Measurements from ENCODE around the gene PAK1.

The PAK1 gene

DNA sequence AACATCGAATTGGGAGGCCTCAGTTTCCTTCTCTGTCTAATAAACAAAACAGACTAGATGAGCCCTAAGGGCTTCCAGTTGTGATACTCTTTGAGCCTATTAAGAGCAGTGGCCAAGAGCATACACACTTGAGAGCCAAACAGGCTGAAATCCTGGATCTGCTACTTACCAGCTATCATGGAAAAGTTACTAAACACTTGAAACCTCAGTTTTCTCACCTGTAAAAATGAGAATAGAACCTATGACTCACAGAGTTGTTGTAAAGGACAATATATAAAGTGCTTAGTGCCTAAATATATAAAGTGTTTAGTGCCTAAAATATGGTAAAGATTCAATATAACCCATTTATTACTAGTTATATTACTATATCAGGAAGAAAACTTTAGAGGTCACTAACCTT, 148.7 kb downstream of the PAK1 start:
- no peak overlapping the region for H3K4me3 Mint-ChIP-seq
- H3K36me3 Mint-ChIP-seq: peaks cover 28 to 44% of the 10 kb centered on the region in 2 donors
- no peaks in the 10 kb centered on the region for H3K27me3 Mint-ChIP-seq
- DNase-seq (no peak), ATAC-seq (replicated peaks) (no peak)
- peaks cover 0 to 8% of the 10 kb centered on the region in 2 donors for H3K9me3 Mint-ChIP-seq
- no peaks in the 10 kb centered on the region for H3K4me1 Mint-ChIP-seq
- no peak overlapping the region for H3K27ac Mint-ChIP-seq

DNA sequence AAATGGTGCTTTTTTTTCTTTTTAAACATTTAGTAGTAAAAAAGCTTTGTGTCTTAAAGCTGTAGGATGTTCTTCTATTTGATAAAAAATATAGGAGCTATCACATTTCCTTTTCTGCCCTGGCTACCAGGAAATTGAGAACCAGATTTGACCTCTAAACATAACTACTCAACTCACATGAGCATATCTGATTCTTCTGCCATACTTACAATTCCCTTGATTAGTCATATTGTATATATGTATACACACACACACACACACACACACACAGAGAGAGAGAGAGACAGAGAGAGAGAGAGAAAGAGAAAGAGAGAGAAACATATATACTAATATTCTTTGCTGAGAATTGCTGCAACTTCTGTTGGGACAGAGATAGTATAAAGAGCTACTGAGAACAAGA, 149.4 kb downstream of the PAK1 start:
- H3K9me3 Mint-ChIP-seq: peaks cover 0 to 8% of the 10 kb centered on the region in 2 donors
- H3K4me1 Mint-ChIP-seq: no peaks in the 10 kb centered on the region
- ATAC-seq (replicated peaks) (no peak), DNase-seq (no peak)
- H3K36me3 Mint-ChIP-seq: peaks cover 28 to 44% of the 10 kb centered on the region in 2 donors
- H3K27me3 Mint-ChIP-seq: no peaks in the 10 kb centered on the region
- H3K4me3 Mint-ChIP-seq: no peak overlapping the region
- no peak overlapping the region for H3K27ac Mint-ChIP-seq

DNA sequence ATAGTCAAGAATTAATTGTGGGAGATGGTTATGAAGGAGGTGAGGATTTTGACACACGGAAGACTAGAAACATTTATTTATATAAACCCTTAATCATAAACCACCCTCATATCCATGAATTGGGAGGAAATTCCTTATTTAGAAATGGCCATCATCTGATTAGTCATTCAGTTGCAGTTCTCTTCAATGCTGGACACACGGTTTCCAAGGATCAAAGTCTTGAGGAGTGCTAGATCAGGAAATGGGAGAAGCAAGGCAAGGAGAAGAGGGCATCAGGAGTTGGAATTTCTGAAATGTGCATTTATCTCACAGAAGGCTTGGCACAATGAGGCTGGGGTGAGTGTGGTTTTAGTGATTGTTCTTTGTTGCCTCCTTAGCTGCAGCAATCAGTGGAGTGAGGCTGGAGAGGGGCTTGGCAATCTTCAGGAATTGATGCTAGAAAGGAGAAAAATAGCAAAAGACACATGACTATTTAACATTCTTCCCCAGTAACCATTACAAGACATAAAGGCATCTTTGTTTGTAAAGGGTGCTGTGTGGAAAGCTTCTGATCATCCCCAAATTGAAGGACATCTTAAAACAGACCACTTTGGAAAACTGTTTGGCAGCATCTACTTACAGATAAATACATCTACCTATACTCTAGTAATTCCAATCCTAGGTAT, 150.8 kb downstream of the PAK1 start:
- no peak overlapping the region for H3K27ac Mint-ChIP-seq
- DNase-seq (no peak), ATAC-seq (replicated peaks) (no peak)
- H3K36me3 Mint-ChIP-seq: peaks cover 21 to 31% of the 10 kb centered on the region in 2 donors
- H3K4me1 Mint-ChIP-seq: no peaks in the 10 kb centered on the region
- H3K27me3 Mint-ChIP-seq: no peaks in the 10 kb centered on the region
- H3K4me3 Mint-ChIP-seq: no peak overlapping the region
- H3K9me3 Mint-ChIP-seq: peaks cover 0 to 5% of the 10 kb centered on the region in 2 donors

DNA sequence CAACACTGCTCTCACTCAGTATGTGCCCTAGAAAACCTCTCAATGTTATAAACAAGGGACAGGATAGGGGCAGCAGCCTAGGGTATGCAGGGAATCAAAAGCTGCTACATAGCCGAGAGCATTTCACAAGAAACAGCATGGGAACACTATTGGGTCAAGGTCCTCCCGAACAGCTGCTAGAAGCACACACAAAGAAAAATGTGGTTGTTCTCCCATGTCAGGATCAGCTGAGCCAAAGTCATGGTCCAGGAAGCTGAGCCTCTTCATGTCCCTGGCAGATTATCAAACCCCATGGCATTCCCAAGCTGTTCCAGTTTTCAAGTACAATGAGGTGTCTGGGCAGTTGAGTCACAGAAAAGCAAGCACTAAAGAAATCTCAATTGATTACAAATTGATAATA, 151.4 kb downstream of the PAK1 start:
- Mint-ChIP-seq H3K9me3 (peaks cover 0 to 3% of the 10 kb centered on the region in 2 donors), H3K4me3 (no peak overlapping the region), H3K27me3 (no peaks in the 10 kb centered on the region), H3K27ac (no peak overlapping the region), H3K4me1 (no peaks in the 10 kb centered on the region), H3K36me3 (peaks cover 18 to 26% of the 10 kb centered on the region in 2 donors)
- no peak for ATAC-seq (replicated peaks)
- no peak for DNase-seq

DNA sequence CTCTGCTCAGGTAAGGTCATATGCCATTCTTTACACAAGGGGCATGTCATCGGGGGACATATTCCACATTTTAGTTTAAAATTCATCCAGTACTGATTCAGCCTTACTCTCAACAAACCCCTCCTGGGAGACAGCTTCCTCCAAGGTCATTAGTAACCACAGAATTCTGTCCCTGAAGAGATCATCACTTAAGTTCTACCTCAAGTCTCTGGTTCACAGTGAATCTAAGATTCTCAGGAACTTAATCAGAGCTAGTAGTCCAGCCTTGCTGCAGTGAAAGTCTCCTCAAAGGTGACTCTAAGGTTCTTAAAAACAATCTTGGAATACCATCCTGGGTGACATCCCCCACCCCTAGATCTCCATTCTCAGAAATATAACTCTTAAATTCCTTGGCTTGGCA, 153.5 kb downstream of the PAK1 start:
- ATAC-seq (replicated peaks): no peak
- DNase-seq: no peak
- H3K4me1 Mint-ChIP-seq: no peaks in the 10 kb centered on the region
- peaks cover 8 to 16% of the 10 kb centered on the region in 2 donors for H3K36me3 Mint-ChIP-seq
- H3K27ac Mint-ChIP-seq: no peak overlapping the region
- no peak overlapping the region for H3K4me3 Mint-ChIP-seq
- no peaks in the 10 kb centered on the region for H3K27me3 Mint-ChIP-seq
- no peaks in the 10 kb centered on the region for H3K9me3 Mint-ChIP-seq

DNA sequence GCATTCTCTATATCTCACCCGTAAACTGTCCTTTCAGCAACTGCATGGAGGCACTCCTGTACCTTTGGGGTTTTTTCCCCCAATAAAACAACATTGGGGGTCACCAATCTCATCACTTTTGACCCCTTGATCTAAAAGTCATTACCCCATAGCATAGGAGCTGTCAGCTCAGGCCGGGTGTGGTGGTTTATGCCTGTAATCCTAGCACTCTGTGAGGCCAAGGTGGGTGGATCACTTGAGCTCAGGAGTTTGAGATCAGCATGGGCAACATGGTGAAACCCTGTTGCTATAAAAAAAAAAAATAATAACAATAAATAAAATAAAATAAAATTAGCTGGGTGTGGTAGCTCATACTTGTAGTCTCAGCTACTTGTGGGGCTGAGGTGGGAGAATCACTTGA, 155.3 kb downstream of the PAK1 start:
- Mint-ChIP-seq H3K4me1 (no peaks in the 10 kb centered on the region), H3K27ac (no peak overlapping the region), H3K27me3 (no peaks in the 10 kb centered on the region), H3K9me3 (no peaks in the 10 kb centered on the region), H3K36me3 (peaks cover 5 to 11% of the 10 kb centered on the region in 2 donors), H3K4me3 (no peak overlapping the region)
- DNase-seq (no peak), ATAC-seq (replicated peaks) (no peak)

DNA sequence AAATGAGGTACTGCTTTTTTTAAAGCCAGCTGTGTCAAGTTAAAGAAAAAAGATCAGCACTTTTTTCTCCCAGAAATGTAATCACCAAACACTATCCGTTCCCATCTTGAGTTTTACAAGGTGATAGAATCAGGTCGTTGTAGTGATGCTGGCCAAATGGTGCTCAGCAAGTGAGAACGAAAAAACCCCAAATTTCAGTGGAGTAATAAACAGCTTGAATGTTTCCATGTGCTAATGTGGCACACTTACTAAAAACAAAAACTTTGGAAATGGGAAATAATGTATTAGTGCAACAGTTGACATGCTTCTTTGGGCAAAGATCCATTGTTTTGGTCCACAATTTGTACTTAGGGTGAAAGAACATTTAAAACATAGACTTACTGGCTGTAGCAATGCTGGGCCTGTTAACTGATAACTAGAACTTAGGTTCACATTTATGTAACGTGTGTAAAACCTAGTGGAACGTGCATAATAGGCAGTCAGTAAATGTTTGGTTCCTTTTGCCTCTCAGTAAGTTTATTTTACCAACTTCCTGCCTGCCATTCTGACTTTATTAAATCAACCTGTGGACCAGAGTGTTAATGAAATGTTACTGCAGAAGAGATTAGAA, 157.1 kb downstream of the PAK1 start:
- Mint-ChIP-seq H3K36me3 (no peaks in the 10 kb centered on the region), H3K9me3 (no peaks in the 10 kb centered on the region), H3K4me1 (no peaks in the 10 kb centered on the region), H3K27ac (no peak overlapping the region), H3K4me3 (no peak overlapping the region), H3K27me3 (no peaks in the 10 kb centered on the region)
- DNase-seq (no peak), ATAC-seq (replicated peaks) (no peak)

DNA sequence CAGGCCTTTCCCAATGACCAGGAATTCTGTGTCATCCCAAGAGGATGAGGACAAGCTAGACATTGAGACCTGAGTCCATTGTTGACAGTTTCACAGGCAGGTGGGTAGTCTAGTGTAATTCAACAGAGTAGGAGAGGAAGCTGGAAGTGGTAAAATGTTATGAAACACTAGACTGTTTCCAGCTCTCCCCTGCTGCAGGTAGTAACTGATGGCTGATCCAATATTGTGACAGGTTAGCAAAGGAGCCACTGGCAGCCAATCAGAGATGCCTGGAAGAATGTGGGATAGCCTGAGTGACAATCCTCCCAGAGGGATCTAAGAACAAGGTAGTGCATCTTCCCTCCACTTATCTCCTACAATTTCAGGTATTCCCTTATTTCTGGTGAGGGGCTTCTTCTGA, 161.8 kb downstream of the PAK1 start:
- H3K4me3 Mint-ChIP-seq: no peak overlapping the region
- ATAC-seq (replicated peaks) (no peak), DNase-seq (no peak)
- no peaks in the 10 kb centered on the region for H3K27me3 Mint-ChIP-seq
- peaks cover 2 to 6% of the 10 kb centered on the region in 2 donors for H3K4me1 Mint-ChIP-seq
- no peaks in the 10 kb centered on the region for H3K9me3 Mint-ChIP-seq
- no peak overlapping the region for H3K27ac Mint-ChIP-seq
- H3K36me3 Mint-ChIP-seq: no peaks in the 10 kb centered on the region

DNA sequence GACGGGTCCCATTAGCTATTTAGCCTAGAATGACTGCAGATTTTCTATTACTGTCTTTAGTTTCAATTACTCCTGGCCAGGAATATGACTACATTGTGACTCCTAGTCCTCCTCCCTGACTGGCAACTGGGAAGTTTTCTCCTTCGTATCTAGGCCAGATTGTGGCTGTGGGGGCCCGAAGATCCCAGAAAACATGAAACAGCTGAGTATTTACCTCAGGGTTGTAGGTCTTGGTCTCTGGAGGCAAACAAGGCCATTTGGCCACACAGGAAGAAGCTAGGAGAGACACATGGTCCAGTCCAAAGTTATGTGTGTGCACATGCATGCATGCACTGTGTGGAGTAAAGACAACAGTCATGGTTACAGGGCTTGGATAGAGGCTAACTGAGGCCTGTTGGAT, 162.2 kb downstream of the PAK1 start:
- H3K4me3 Mint-ChIP-seq: no peak overlapping the region
- DNase-seq (no peak), ATAC-seq (replicated peaks) (no peak)
- H3K9me3 Mint-ChIP-seq: no peaks in the 10 kb centered on the region
- H3K27me3 Mint-ChIP-seq: no peaks in the 10 kb centered on the region
- H3K4me1 Mint-ChIP-seq: peaks cover 2 to 6% of the 10 kb centered on the region in 2 donors
- H3K36me3 Mint-ChIP-seq: no peaks in the 10 kb centered on the region
- H3K27ac Mint-ChIP-seq: no peak overlapping the region

DNA sequence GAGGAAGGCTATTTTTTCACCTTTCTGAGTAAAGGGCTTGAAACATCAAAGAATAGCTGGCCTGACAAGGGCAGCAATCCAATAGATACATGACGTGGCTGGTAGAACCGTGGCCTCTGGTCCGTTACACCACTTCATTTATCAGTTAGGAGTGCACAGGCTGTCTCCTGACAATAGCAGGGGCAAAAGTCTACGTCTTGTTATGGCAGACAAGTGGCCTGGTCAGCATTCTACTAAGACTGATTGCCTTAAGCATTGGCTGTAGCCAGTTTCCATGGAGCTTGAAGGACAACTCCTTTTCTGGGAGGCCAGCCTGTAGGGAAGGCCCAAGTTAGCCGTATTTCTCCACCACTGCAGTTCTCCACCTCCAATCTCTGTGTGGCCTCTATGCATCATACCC, 163.2 kb downstream of the PAK1 start:
- H3K27me3 Mint-ChIP-seq: no peaks in the 10 kb centered on the region
- H3K36me3 Mint-ChIP-seq: no peaks in the 10 kb centered on the region
- H3K4me1 Mint-ChIP-seq: peaks cover 2 to 6% of the 10 kb centered on the region in 2 donors
- ATAC-seq (replicated peaks): no peak
- no peak overlapping the region for H3K4me3 Mint-ChIP-seq
- no peak overlapping the region for H3K27ac Mint-ChIP-seq
- DNase-seq: no peak
- no peaks in the 10 kb centered on the region for H3K9me3 Mint-ChIP-seq

DNA sequence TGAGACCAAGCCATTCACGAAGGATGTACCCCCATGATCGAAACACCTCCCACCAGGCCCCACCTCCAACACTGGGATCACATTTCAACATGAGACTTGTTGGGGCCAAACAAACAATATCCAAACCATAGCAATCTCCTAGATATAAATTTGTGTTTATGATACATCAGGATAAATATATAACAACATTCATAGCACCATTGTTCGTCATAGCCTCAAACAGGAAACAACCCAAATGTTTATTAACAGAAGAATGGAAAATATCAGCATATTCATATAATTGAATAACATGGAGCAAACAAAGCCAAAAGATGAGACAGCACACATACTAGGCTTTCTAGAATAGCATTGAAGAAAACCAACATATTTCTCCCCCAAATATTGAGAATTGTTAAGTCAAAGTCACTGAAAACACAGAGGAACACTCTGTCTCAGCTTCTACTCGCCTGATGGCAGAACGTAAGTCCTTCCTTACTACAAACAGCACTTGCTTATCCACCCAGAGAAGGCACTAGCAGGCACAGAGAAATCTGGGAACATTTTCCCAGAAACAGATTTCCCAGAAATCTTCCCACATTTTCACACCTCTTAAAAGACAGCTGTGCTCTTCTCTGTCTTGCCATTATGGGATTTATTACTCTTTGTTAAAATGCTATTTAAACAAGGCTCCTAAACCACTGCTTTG, 164.4 kb downstream of the PAK1 start:
- H3K27me3 Mint-ChIP-seq: no peaks in the 10 kb centered on the region
- no peak overlapping the region for H3K4me3 Mint-ChIP-seq
- peaks cover 2 to 6% of the 10 kb centered on the region in 2 donors for H3K4me1 Mint-ChIP-seq
- H3K27ac Mint-ChIP-seq: no peak overlapping the region
- no peaks in the 10 kb centered on the region for H3K9me3 Mint-ChIP-seq
- no peak for ATAC-seq (replicated peaks)
- no peak for DNase-seq
- no peaks in the 10 kb centered on the region for H3K36me3 Mint-ChIP-seq

DNA sequence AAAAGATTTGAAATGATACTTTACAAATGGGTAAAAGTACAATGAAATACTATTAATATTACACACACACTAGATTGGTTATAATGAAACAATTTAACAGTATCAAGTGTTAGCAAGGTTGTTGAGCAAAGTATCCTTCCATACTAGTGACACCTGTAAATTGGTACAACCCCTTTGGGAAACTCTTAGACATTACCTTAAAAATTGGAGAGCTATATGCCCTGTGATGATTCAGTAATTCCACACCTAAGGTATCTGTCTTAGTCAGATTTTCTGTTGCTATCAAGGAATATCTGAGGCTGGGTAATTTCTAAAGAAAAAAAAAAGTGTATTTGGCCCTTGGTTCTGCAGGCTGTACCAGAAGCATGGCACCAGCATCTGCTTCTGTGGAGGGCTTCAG, 165.1 kb downstream of the PAK1 start:
- H3K4me1 Mint-ChIP-seq: peaks cover 2 to 6% of the 10 kb centered on the region in 2 donors
- no peaks in the 10 kb centered on the region for H3K27me3 Mint-ChIP-seq
- no peaks in the 10 kb centered on the region for H3K9me3 Mint-ChIP-seq
- no peaks in the 10 kb centered on the region for H3K36me3 Mint-ChIP-seq
- DNase-seq (no peak), ATAC-seq (replicated peaks) (no peak)
- no peak overlapping the region for H3K4me3 Mint-ChIP-seq
- no peak overlapping the region for H3K27ac Mint-ChIP-seq

DNA sequence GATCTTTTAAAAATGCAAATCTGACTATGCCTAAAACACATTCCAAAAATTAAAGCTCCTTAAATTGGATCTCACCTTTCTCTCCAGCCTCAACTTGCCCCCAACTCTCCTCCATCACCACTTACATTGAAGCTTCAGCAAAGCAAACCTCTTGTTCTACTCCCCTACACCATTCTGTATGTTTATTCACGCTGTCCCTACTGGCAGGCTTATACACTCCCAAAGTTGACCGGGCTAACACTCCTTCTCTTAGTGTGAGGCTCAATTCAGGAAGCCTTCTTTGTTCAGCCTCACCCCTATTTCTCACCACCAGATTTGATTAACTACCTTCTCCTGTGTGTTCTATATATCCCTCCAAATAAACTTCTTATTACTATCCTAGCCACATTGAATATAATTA, 170.6 kb downstream of the PAK1 start:
- Mint-ChIP-seq H3K36me3 (no peaks in the 10 kb centered on the region), H3K27ac (no peak overlapping the region), H3K4me1 (no peaks in the 10 kb centered on the region), H3K27me3 (no peaks in the 10 kb centered on the region), H3K9me3 (peaks cover 2 to 3% of the 10 kb centered on the region in 2 donors), H3K4me3 (no peak overlapping the region)
- no peak for ATAC-seq (replicated peaks)
- DNase-seq: no peak

DNA sequence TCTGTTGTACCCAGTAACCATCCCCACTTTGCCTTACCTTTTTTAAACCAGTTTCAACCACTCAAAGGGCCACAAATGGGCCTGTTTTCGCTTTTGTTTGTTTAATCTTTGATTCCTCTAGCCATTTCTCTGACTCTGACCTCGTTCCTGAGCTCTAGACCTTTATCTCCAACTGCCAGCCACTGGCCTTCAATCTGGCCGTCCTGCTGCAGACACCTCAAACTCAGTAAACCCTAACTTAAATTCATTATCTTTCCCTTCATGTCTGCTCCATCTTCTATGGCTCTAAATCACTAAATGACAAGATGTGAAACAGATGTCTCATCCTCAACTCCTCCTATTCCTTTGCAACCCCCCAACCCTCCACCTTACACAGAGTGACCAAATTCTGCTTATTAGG, 171.1 kb downstream of the PAK1 start:
- Mint-ChIP-seq H3K36me3 (no peaks in the 10 kb centered on the region), H3K4me1 (no peaks in the 10 kb centered on the region), H3K27me3 (no peaks in the 10 kb centered on the region), H3K27ac (no peak overlapping the region), H3K4me3 (no peak overlapping the region), H3K9me3 (peaks cover 2 to 3% of the 10 kb centered on the region in 2 donors)
- no peak for ATAC-seq (replicated peaks)
- no peak for DNase-seq

DNA sequence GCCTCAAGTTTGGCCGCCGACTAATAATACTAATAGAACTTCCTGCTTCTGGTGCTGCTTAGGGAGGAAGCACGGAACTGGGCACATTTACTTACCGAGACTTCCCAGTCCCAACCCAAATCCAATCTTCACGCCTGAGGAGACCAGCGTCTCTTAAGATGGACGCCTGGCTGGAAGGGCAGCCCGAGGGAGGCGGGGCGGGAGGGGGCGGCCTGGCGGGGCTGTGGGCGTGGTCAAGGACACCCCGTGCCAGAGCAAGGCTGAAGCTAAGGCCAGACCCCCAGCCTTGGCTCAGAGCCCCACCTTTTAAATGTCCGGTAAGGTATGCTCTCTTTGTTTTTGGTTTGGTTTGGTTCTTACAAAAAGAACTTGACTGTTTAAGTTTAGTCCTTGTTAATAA, 172.4 kb downstream of the PAK1 start, which contains the start of gene GDPD4:
GDPD4 (minus strand) TSS at position 177 of the 400 bp plus-strand sequence. CDS start 16,549 bp downstream, outside the sequence.
- Mint-ChIP-seq H3K4me1 (no peaks in the 10 kb centered on the region), H3K27me3 (no peaks in the 10 kb centered on the region), H3K27ac (no peak within 1 kb of the TSS), H3K36me3 (no peaks in the 10 kb centered on the region), H3K9me3 (peaks cover 2 to 3% of the 10 kb centered on the region in 2 donors), H3K4me3 (no peak within 1 kb of the TSS)
- no peak for DNase-seq
- no peak for ATAC-seq (replicated peaks)

Measured in stimulated activated naive B cell treated with anti-CD40 and anti-IgM and Interleukin-4, amounts not matched to agents 10 μg/mL and 1 μg/mL and 100 μg/mL, for 72 hours (primary cell).